IPS-20b (cell line): ENCODE results near the gene ZNRF3.

Source experiments
- H3K27ac ChIP-seq: one replicate; pipeline ENCODE4 v1.5.1; 2013; ENCODE audit warnings: low read length
- H3K27me3 ChIP-seq: 2 replicates; pipeline ENCODE4 v1.6.1; 2013; ENCODE audit warnings: mild to moderate bottlenecking, low read length, inconsistent platforms; ENCODE audit not compliant: insufficient read depth
- H3K36me3 ChIP-seq: 2 replicates; pipeline ENCODE4 v1.6.1; 2013; ENCODE audit warnings: low read depth, mild to moderate bottlenecking, inconsistent platforms, low read length, moderate library complexity; ENCODE audit not compliant: insufficient read depth
- H3K4me1 ChIP-seq: 2 replicates; pipeline ENCODE4 v1.6.1; 2013; ENCODE audit warnings: mild to moderate bottlenecking, control low read depth, inconsistent platforms, low read length, moderate library complexity; ENCODE audit not compliant: insufficient read depth
- H3K4me3 ChIP-seq: 2 replicates; pipeline ENCODE4 v1.5.1; 2013; ENCODE audit warnings: mild to moderate bottlenecking, low read length, inconsistent platforms
- H3K9ac ChIP-seq: 2 replicates; pipeline ENCODE4 v1.6.1; 2013; ENCODE audit warnings: low read depth, mild to moderate bottlenecking, inconsistent platforms, low read length, moderate library complexity
- H3K9me3 ChIP-seq: 2 replicates; pipeline ENCODE4 v1.6.1; 2013; ENCODE audit warnings: mild to moderate bottlenecking, low read depth, low read length, inconsistent platforms; ENCODE audit not compliant: insufficient read depth

The ZNRF3 gene

GRCh38 chr22:29054251-29054767 is 170.9 kb downstream of the ZNRF3 start:
- Histone ChIP-seq H3K4me1 (peaks cover 24% of the 10 kb centered on the region; the same call in 1 of the 2 replicates), H3K9me3 (no peaks in the 10 kb centered on the region), H3K4me3 (no peak overlapping the region), H3K9ac (no peak overlapping the region), H3K27me3 (no peaks in the 10 kb centered on the region), H3K36me3 (peaks cover 20% of the 10 kb centered on the region), H3K27ac (no peak overlapping the region)

GRCh38 chr22:29055192-29055830 is 171.9 kb downstream of the ZNRF3 start:
- Histone ChIP-seq H3K4me1 (peaks cover 24% of the 10 kb centered on the region; the same call in 1 of the 2 replicates), H3K4me3 (peak overlapping the region; percentile 44; the same call in 1 of the 2 replicates), H3K9ac (peak overlapping the region; percentile 1; the same call in 1 of the 2 replicates), H3K9me3 (no peaks in the 10 kb centered on the region), H3K27ac (no peak overlapping the region), H3K27me3 (no peaks in the 10 kb centered on the region), H3K36me3 (peaks cover 10% of the 10 kb centered on the region)

GRCh38 chr22:29056472-29056871 is 173.1 kb downstream of the ZNRF3 start:
- Histone ChIP-seq H3K4me1 (peaks cover 24% of the 10 kb centered on the region; the same call in 1 of the 2 replicates), H3K9me3 (no peaks in the 10 kb centered on the region), H3K27me3 (no peaks in the 10 kb centered on the region), H3K36me3 (no peaks in the 10 kb centered on the region), H3K27ac (no peak overlapping the region), H3K4me3 (no peak overlapping the region), H3K9ac (no peak overlapping the region)

- Histone ChIP-seq H3K27me3 (no peaks in the 10 kb centered on the region), H3K4me3 (no peak overlapping the region), H3K36me3 (no peaks in the 10 kb centered on the region), H3K4me1 (peaks cover 8% of the 10 kb centered on the region; the same call in 1 of the 2 replicates), H3K9me3 (no peaks in the 10 kb centered on the region), H3K27ac (no peak overlapping the region), H3K9ac (no peak overlapping the region)
Observed at GRCh38 chr22:29060251-29060869, 177.0 kb downstream of the ZNRF3 start.

GRCh38 chr22:29060931-29061330 is 177.6 kb downstream of the ZNRF3 start:
- peaks cover 3% of the 10 kb centered on the region; the same call in 1 of the 2 replicates for H3K4me1 ChIP-seq
- no peaks in the 10 kb centered on the region for H3K9me3 ChIP-seq
- no peaks in the 10 kb centered on the region for H3K36me3 ChIP-seq
- no peaks in the 10 kb centered on the region for H3K27me3 ChIP-seq
- H3K4me3 ChIP-seq, result no peak overlapping the region
- no peak overlapping the region for H3K9ac ChIP-seq
- H3K27ac ChIP-seq, result no peak overlapping the region

- Histone ChIP-seq H3K9me3 (no peaks in the 10 kb centered on the region), H3K9ac (no peak within 1 kb of the TSS), H3K4me3 (no peak within 1 kb of the TSS), H3K4me1 (peaks cover 3% of the 10 kb centered on the region; the same call in 1 of the 2 replicates), H3K27ac (no peak within 1 kb of the TSS), H3K36me3 (no peaks in the 10 kb centered on the region), H3K27me3 (no peaks in the 10 kb centered on the region)
Observed at GRCh38 chr22:29061773-29062172, 178.4 kb downstream of the ZNRF3 start, which contains the start of gene C22orf31. Gene C22orf31 (minus strand): TSS chr22:29061831. CDS start chr22:29061792, 39 bp downstream.

- H3K36me3 ChIP-seq, result no peaks in the 10 kb centered on the region
- no peak overlapping the region for H3K4me3 ChIP-seq
- H3K9me3 ChIP-seq, result no peaks in the 10 kb centered on the region
- H3K9ac ChIP-seq, result no peak overlapping the region
- H3K4me1 ChIP-seq, result peaks cover 3% of the 10 kb centered on the region; the same call in 1 of the 2 replicates
- H3K27ac ChIP-seq, result no peak overlapping the region
- no peaks in the 10 kb centered on the region for H3K27me3 ChIP-seq
Observed at GRCh38 chr22:29062286-29062821, 179.0 kb downstream of the ZNRF3 start.

GRCh38 chr22:29065468-29066190 is 182.3 kb downstream of the ZNRF3 start:
- H3K27ac ChIP-seq, result no peak overlapping the region
- H3K36me3 ChIP-seq, result no peaks in the 10 kb centered on the region
- no peak overlapping the region for H3K4me3 ChIP-seq
- no peak overlapping the region for H3K9ac ChIP-seq
- peaks cover 3% of the 10 kb centered on the region; the same call in 1 of the 2 replicates for H3K4me1 ChIP-seq
- H3K9me3 ChIP-seq, result no peaks in the 10 kb centered on the region
- H3K27me3 ChIP-seq, result peaks cover 17% of the 10 kb centered on the region

GRCh38 chr22:29069463-29069862 is 186.1 kb downstream of the ZNRF3 start:
- no peak overlapping the region for H3K9ac ChIP-seq
- H3K9me3 ChIP-seq, result no peaks in the 10 kb centered on the region
- H3K4me3 ChIP-seq, result no peak overlapping the region
- no peaks in the 10 kb centered on the region for H3K36me3 ChIP-seq
- no peak overlapping the region for H3K27ac ChIP-seq
- peaks cover 52% of the 10 kb centered on the region for H3K27me3 ChIP-seq
- peaks cover 7% of the 10 kb centered on the region; the same call in 1 of the 2 replicates for H3K4me1 ChIP-seq

- H3K9ac ChIP-seq, result no peak overlapping the region
- no peak overlapping the region for H3K27ac ChIP-seq
- H3K9me3 ChIP-seq, result no peaks in the 10 kb centered on the region
- H3K36me3 ChIP-seq, result no peaks in the 10 kb centered on the region
- H3K4me3 ChIP-seq, result no peak overlapping the region
- H3K27me3 ChIP-seq, result peaks cover 62% of the 10 kb centered on the region
- H3K4me1 ChIP-seq, result peaks cover 7% of the 10 kb centered on the region; the same call in 1 of the 2 replicates
Observed at GRCh38 chr22:29070490-29070889, 187.1 kb downstream of the ZNRF3 start.

GRCh38 chr22:29071261-29072045 is 188.1 kb downstream of the ZNRF3 start:
- Histone ChIP-seq H3K4me1 (peaks cover 7% of the 10 kb centered on the region; the same call in 1 of the 2 replicates), H3K9me3 (no peaks in the 10 kb centered on the region), H3K27ac (no peak overlapping the region), H3K9ac (no peak overlapping the region), H3K36me3 (no peaks in the 10 kb centered on the region), H3K4me3 (peak overlapping the region; percentile 61), H3K27me3 (peaks cover 70% of the 10 kb centered on the region)
